Esophagus muscularis mucosa (tissue), 4 donors: Measurements from ENCODE around the gene OAS1. TPM values are rescaled to one million over a fixed set of nuclear protein-coding genes. Genes with fewer than 3 reads are reported as not detected.

Source experiments
- DNase-seq: peaks from one replicate; pipeline ENCODE4 v3.0.0-alpha.2; 2017; ENCODE audit errors: extremely low spot score
- H3K27ac ChIP-seq, 4 donors: fragments of 200-600 bp; sonication (generic); replicated peaks in 1 of 4; 1 replicate in 3 of 4; 2 replicates in 1 of 4; pipeline ENCODE4 v1.5.1; 2016 to 2019; ENCODE audit warnings: mild to moderate bottlenecking in 1 of 4
- H3K27me3 ChIP-seq, 4 donors: fragments of 200-600 bp; sonication (generic); one replicate each; pipeline versions ENCODE4 v1.5.1 to v1.6.0; 2016 to 2019
- H3K36me3 ChIP-seq, 4 donors: fragments of 200-600 bp; sonication (generic); one replicate each; pipeline ENCODE4 v1.5.1; 2016 to 2019
- H3K4me1 ChIP-seq, 4 donors: fragments of 200-600 bp; sonication (generic); one replicate each; pipeline ENCODE4 v1.5.1; 2016 to 2019
- H3K4me3 ChIP-seq, 4 donors: fragments of 200-600 bp; sonication (generic); 1 replicate in 2 of 4; 2 replicates in 2 of 4; pipeline ENCODE4 v1.5.1; 2016 to 2019; ENCODE audit warnings: mild to moderate bottlenecking in 4 of 4, moderate library complexity in 1 of 4
- H3K9me3 ChIP-seq, 4 donors: fragments of 200-600 bp; sonication (generic); 1 replicate in 3 of 4; 2 replicates in 1 of 4; pipeline ENCODE4 v1.5.1; 2016 to 2019
- EP300 ChIP-seq: sonication (generic); formaldehyde crosslinking; IDR thresholded peaks from one replicate; pipeline ENCODE4 v1.6.1; 2017; ENCODE audit warnings: antibody characterized with exemption
- POLR2A ChIP-seq: fragments of 450-650 bp; IDR thresholded peaks from one replicate; pipeline ENCODE4 v1.6.1; 2017; ENCODE audit warnings: antibody characterized with exemption, moderate library complexity, mild to moderate bottlenecking, low read depth
- POLR2AphosphoS5 ChIP-seq, 2 donors: sonication (generic); formaldehyde crosslinking; IDR thresholded peaks; one replicate each; pipeline ENCODE4 v1.6.1; 2017; ENCODE audit warnings: antibody characterized with exemption in 2 of 2
- whole genome bisulfite sequencing: methylation state at CpG from one replicate; pipeline ENCODE4 v1.1.5; 2018; 5-methylcytosine and 5-hydroxymethylcytosine counted together
- intact Hi-C: fragments of 100-400 bp; cut with DNase I; formaldehyde crosslinking; loops from one replicate; pipeline ENCODE4 v1.15.1; 2023
- total RNA-seq, 4 donors: library from RNA; depleted of rRNA; stranded (reverse); fragments of >200 nt; gene quantifications; one replicate each; pipeline versions ENCODE4 v1.1.0 to v1.2.1, GENCODE V29; 2016
- TF ChIP-seq, protein P1 (sequence below), 3 experiments: fragments of 200-600 bp in 2 of 3; fragments of 450-650 bp in 1 of 3; sonication (generic) in 2 of 3; IDR thresholded peaks; one replicate each; pipeline ENCODE4 v1.5.1; 2017 to 2019; ENCODE audit warnings: antibody characterized with exemption in 3 of 3, mild to moderate bottlenecking in 2 of 3, moderate library complexity in 1 of 3

The OAS1 gene
- total RNA-seq, 4 donors from 2014 or later, result 9.9 to 10.4 (median 10.0) TPM

- 81% methylated on average over 2 of the region's 2 CpGs for WGBS
- Histone ChIP-seq H3K36me3 (peaks cover 0 to 8% (median 0%) of the 10 kb centered on the region in 4 donors), H3K4me3 (no peak overlapping the region), H3K27ac (no peak overlapping the region), H3K4me1 (peaks cover 0 to 6% (median 0%) of the 10 kb centered on the region in 4 donors), H3K27me3 (no peaks in the 10 kb centered on the region), H3K9me3 (peaks cover 0 to 5% (median 0%) of the 10 kb centered on the region in 4 donors)
- TF ChIP-seq, protein P1, sequence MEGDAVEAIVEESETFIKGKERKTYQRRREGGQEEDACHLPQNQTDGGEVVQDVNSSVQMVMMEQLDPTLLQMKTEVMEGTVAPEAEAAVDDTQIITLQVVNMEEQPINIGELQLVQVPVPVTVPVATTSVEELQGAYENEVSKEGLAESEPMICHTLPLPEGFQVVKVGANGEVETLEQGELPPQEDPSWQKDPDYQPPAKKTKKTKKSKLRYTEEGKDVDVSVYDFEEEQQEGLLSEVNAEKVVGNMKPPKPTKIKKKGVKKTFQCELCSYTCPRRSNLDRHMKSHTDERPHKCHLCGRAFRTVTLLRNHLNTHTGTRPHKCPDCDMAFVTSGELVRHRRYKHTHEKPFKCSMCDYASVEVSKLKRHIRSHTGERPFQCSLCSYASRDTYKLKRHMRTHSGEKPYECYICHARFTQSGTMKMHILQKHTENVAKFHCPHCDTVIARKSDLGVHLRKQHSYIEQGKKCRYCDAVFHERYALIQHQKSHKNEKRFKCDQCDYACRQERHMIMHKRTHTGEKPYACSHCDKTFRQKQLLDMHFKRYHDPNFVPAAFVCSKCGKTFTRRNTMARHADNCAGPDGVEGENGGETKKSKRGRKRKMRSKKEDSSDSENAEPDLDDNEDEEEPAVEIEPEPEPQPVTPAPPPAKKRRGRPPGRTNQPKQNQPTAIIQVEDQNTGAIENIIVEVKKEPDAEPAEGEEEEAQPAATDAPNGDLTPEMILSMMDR (IDR thresholded peaks at IDR 0.05), result no peak
- TF ChIP-seq POLR2A, result no peak
- TF ChIP-seq EP300, result no peak
- TF ChIP-seq POLR2AphosphoS5 (IDR thresholded peaks at IDR 0.05), result no peak
- intact Hi-C loops, result no loop called here
- DNase-seq, result no peak
Measured at GRCh38 chr12:112933129-112933505, 26.4 kb downstream of the OAS1 start.

DNA sequence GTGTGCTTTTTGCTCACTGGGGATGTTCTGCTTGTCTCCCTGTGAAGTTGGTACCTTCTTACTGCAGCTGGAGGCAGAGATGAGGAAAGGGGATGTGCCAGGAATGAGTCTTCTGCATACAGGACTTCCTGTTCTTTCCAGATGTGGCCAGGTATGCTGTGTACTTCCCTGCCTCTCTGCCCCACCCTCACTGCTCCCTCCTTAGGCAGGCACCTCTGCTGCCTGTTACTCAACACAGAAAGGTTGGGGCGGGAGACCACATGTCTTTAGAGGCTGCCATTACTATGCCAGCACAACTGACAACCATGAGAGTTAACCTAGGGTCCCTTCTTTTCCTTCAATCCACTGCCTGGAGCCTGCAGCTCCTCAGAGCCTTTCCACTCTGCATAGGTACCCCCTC lies 29.5 kb downstream of the OAS1 start:
- 67% methylated on average over 1 of the region's 1 CpG for WGBS
- H3K36me3 ChIP-seq, result no peaks in the 10 kb centered on the region
- peaks cover 0 to 5% (median 0%) of the 10 kb centered on the region in 4 donors for H3K9me3 ChIP-seq
- no peaks in the 10 kb centered on the region for H3K27me3 ChIP-seq
- H3K4me1 ChIP-seq, result peaks cover 11 to 25% (median 20%) of the 10 kb centered on the region in 4 donors
- intact Hi-C loops, result no loop called here
- H3K4me3 ChIP-seq, result no peak overlapping the region
- peak overlapping the region in 1 of 4 donors; percentile 78 for H3K27ac ChIP-seq
- TF ChIP-seq POLR2A (no peak), EP300 (no peak), POLR2AphosphoS5 (IDR thresholded peaks at IDR 0.05) (no peak)
- TF ChIP-seq, protein P1 (IDR thresholded peaks at IDR 0.05), result no peak
- no peak for DNase-seq

GRCh38 chr12:112936927-112937326 lies 30.2 kb downstream of the OAS1 start:
- Histone ChIP-seq H3K27me3 (no peaks in the 10 kb centered on the region), H3K36me3 (peaks cover 0 to 6% (median 0%) of the 10 kb centered on the region in 4 donors), H3K4me1 (peaks cover 11 to 25% (median 20%) of the 10 kb centered on the region in 4 donors), H3K9me3 (peaks cover 0 to 5% (median 0%) of the 10 kb centered on the region in 4 donors), H3K4me3 (no peak overlapping the region), H3K27ac (peak overlapping the region in 3 of 4 donors; percentile 64 to 78 (median 72))
- WGBS, result 47% methylated on average over 2 of the region's 2 CpGs
- intact Hi-C loops, result no loop called here
- no peak for TF ChIP-seq POLR2A
- TF ChIP-seq, protein P1 (IDR thresholded peaks at IDR 0.05), result no peak
- TF ChIP-seq EP300, result no peak
- no peak for TF ChIP-seq POLR2AphosphoS5 (IDR thresholded peaks at IDR 0.05)
- no peak for DNase-seq

- WGBS, result 11% methylated on average over 39 of the region's 50 CpGs
- Histone ChIP-seq H3K36me3 (peaks cover 0 to 7% (median 0%) of the 10 kb centered on the region in 4 donors), H3K4me1 (peaks cover 11 to 25% (median 20%) of the 10 kb centered on the region in 4 donors), H3K4me3 (peak within 1 kb of the TSS; percentile 74 to 83 (median 76)), H3K27ac (peak within 1 kb of the TSS; percentile 64 to 78 (median 70)), H3K27me3 (no peaks in the 10 kb centered on the region), H3K9me3 (peaks cover 0 to 5% (median 0%) of the 10 kb centered on the region in 4 donors)
- intact Hi-C loops, result no loop called here
- no peak for TF ChIP-seq POLR2A
- TF ChIP-seq POLR2AphosphoS5 (IDR thresholded peaks at IDR 0.05), result peak; percentile 49 to 77
- no peak for TF ChIP-seq EP300
- peak; percentile 97 for DNase-seq
Measured at GRCh38 chr12:112937741-112938719, 31.3 kb downstream of the OAS1 start, which contains the start of gene OAS3. Gene OAS3, plus strand, starts transcription at chr12:112938474. Its CDS starts 57 bp downstream, at chr12:112938531.

GRCh38 chr12:112938751-112939150 lies 32.0 kb downstream of the OAS1 start:
- DNase-seq, result no peak
- H3K36me3 ChIP-seq, result peaks cover 0 to 13% (median 2%) of the 10 kb centered on the region in 4 donors
- no peak for TF ChIP-seq POLR2AphosphoS5 (IDR thresholded peaks at IDR 0.05)
- no peak for TF ChIP-seq POLR2A
- TF ChIP-seq, protein P1 (IDR thresholded peaks at IDR 0.05), result no peak
- TF ChIP-seq EP300, result no peak
- H3K27ac ChIP-seq, result peak overlapping the region; percentile 64 to 78 (median 70)
- H3K9me3 ChIP-seq, result peaks cover 0 to 5% (median 0%) of the 10 kb centered on the region in 4 donors
- peaks cover 11 to 25% (median 20%) of the 10 kb centered on the region in 4 donors for H3K4me1 ChIP-seq
- intact Hi-C loops, result no loop called here
- H3K4me3 ChIP-seq, result peak overlapping the region; percentile 74 to 83 (median 76)
- 25% methylated on average over 8 of the region's 11 CpGs for WGBS
- H3K27me3 ChIP-seq, result no peaks in the 10 kb centered on the region
